Measurements from ENCODE around the gene C11orf65. TPM values are rescaled to one million over a fixed set of nuclear protein-coding genes. Genes with fewer than 3 reads are reported as not detected.

Gene C11orf65
- total RNA-seq, 1 experiment from 2014 or later, result 2.3 TPM

DNA sequence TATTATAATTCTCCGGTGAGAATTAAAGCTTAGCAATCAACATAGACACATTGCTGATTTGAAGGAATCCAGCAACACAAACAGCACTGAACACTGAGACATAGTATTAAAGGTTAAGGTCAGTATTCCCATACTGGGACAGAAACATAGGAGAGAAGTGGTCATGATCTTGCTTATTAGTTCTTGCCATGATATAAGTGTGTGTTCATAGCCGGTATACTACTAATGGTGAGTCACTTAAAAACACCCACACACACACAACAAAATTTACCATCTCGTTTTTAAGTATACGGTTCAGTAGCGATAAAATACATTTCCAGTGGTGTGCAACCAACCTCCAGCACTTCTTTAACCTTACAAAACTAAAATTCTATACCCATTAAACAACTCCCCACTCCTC, 96.3 kb downstream of the C11orf65 start:
- Histone ChIP-seq H3K9ac (ENCODE audit: low read length) (no peak overlapping the region), H3K4me1 (ENCODE audit: low read length) (no peaks in the 10 kb centered on the region), H3K27ac (ENCODE audit: low read length) (no peak overlapping the region), H3K4me2 (ENCODE audit: low read depth, low read length, poor library complexity, severe bottlenecking) (no peak overlapping the region), H2AFZ (ENCODE audit: low read length) (no peak overlapping the region), H4K20me1 (ENCODE audit: insufficient read depth, low read depth, low read length) (no peaks in the 10 kb centered on the region), H3K4me3 (ENCODE audit: low read length) (no peak overlapping the region), H3K9me3 (ENCODE audit: low read length) (no peaks in the 10 kb centered on the region), H3K27me3 (ENCODE audit: low read length) (no peaks in the 10 kb centered on the region), H3K79me2 (ENCODE audit: low read length) (no peaks in the 10 kb centered on the region), H3K9me2 (replicated peaks; ENCODE audit: insufficient read depth, low read length) (no peaks in the 10 kb centered on the region), H3K36me3 (ENCODE audit: insufficient read depth, low read length) (peaks cover 53% of the 10 kb centered on the region)
- no peak for DNase-seq

DNA sequence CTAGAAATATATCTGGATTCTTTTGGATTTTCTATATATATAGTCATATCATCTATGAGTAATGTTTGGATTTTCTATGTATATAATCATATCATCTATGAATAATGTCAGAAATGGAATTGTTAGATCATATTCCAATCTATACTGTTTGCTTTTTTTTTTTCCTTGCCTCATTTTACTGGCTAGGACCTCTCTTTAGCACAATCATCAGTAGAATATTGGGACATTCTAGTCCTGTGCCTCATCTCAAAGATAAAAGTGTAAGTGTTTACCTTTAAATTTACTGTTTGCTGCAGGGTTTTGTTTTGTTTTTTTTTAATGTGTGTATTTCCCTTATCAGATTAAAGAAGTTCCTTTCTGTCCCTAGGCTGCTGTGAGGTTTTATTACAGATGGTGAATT, 97.0 kb downstream of the C11orf65 start:
- no peak overlapping the region for H3K27ac ChIP-seq (ENCODE audit: low read length)
- no peak overlapping the region for H3K4me2 ChIP-seq (ENCODE audit: low read depth, low read length, poor library complexity, severe bottlenecking)
- no peak overlapping the region for H2AFZ ChIP-seq (ENCODE audit: low read length)
- no peaks in the 10 kb centered on the region for H3K9me2 ChIP-seq (replicated peaks; ENCODE audit: insufficient read depth, low read length)
- H3K4me1 ChIP-seq (ENCODE audit: low read length), result no peaks in the 10 kb centered on the region
- no peak overlapping the region for H3K9ac ChIP-seq (ENCODE audit: low read length)
- peaks cover 56% of the 10 kb centered on the region for H3K36me3 ChIP-seq (ENCODE audit: insufficient read depth, low read length)
- H3K79me2 ChIP-seq (ENCODE audit: low read length), result no peaks in the 10 kb centered on the region
- H4K20me1 ChIP-seq (ENCODE audit: insufficient read depth, low read depth, low read length), result no peaks in the 10 kb centered on the region
- no peak for DNase-seq
- H3K27me3 ChIP-seq (ENCODE audit: low read length), result no peaks in the 10 kb centered on the region
- no peaks in the 10 kb centered on the region for H3K9me3 ChIP-seq (ENCODE audit: low read length)
- no peak overlapping the region for H3K4me3 ChIP-seq (ENCODE audit: low read length)

DNA sequence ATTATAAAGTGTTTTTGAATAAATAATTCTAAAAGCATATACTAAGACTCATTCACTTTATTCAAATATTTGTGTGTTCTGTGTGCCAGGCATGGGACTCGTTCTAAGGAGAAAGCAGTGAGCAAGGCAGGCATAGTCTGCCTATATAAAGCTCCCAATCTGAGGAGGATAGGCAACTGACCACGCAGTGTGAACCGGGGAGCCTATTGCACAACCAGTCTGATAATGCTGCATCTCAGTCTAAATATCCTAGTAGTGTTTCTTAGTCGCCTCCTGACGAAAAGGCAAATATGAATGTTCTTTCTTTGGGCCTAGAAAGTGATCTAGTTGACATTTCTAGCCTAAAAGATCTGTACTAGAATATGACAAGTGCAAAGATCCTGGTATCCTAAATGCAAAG, 98.3 kb downstream of the C11orf65 start:
- no peak overlapping the region for H3K4me2 ChIP-seq (ENCODE audit: low read depth, low read length, poor library complexity, severe bottlenecking)
- H2AFZ ChIP-seq (ENCODE audit: low read length), result no peak overlapping the region
- H3K4me3 ChIP-seq (ENCODE audit: low read length), result no peak overlapping the region
- H3K79me2 ChIP-seq (ENCODE audit: low read length), result no peaks in the 10 kb centered on the region
- DNase-seq, result no peak
- no peaks in the 10 kb centered on the region for H3K27me3 ChIP-seq (ENCODE audit: low read length)
- no peaks in the 10 kb centered on the region for H3K9me2 ChIP-seq (replicated peaks; ENCODE audit: insufficient read depth, low read length)
- H3K4me1 ChIP-seq (ENCODE audit: low read length), result no peaks in the 10 kb centered on the region
- no peak overlapping the region for H3K27ac ChIP-seq (ENCODE audit: low read length)
- H3K36me3 ChIP-seq (ENCODE audit: insufficient read depth, low read length), result peaks cover 66% of the 10 kb centered on the region
- no peaks in the 10 kb centered on the region for H3K9me3 ChIP-seq (ENCODE audit: low read length)
- no peak overlapping the region for H3K9ac ChIP-seq (ENCODE audit: low read length)
- no peaks in the 10 kb centered on the region for H4K20me1 ChIP-seq (ENCODE audit: insufficient read depth, low read depth, low read length)

DNA sequence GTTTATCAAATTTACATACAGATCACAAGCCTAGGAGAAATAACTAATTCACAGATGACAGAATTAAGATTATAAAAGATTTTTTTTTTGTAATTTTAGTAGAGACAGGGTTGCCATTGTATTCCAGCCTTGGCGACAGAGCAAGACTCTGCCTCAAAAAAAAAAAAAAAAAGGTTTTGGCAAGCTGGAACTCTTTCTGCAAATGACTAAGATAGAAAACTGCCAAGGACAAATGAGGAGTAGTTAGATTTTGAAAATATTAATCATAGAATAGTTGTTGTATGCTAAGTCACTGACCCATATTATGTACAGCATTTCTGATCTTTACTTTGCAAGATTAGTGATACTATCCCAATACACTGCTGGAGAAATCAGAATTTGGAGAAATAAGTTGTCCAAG, 99.2 kb downstream of the C11orf65 start:
- H2AFZ ChIP-seq (ENCODE audit: low read length), result no peak overlapping the region
- no peak overlapping the region for H3K27ac ChIP-seq (ENCODE audit: low read length)

DNA sequence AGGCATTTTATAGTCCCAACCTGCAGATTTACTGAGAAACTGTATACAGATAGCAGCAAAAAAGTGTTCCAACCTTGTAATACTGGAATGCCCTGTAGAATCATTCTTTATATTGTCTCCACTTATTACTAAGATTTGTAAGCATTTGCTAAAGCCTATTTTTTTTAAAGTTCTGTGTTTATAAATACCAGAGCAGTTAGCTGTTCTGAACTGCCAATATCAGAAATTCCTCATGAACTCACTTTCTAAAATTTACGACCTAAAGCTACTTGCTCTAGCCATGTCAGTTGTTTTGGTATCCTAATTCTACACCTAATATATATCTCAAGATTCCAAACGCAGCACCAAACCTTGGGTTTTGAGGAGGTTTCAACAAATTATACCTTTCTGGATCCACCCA, 103.2 kb downstream of the C11orf65 start:
- H3K27ac ChIP-seq (ENCODE audit: low read length), result no peak overlapping the region
- H3K27me3 ChIP-seq (ENCODE audit: low read length), result no peaks in the 10 kb centered on the region
- no peak overlapping the region for H3K9ac ChIP-seq (ENCODE audit: low read length)
- no peaks in the 10 kb centered on the region for H4K20me1 ChIP-seq (ENCODE audit: insufficient read depth, low read depth, low read length)
- H3K9me3 ChIP-seq (ENCODE audit: low read length), result no peaks in the 10 kb centered on the region
- no peak overlapping the region for H2AFZ ChIP-seq (ENCODE audit: low read length)
- H3K36me3 ChIP-seq (ENCODE audit: insufficient read depth, low read length), result peaks cover 43% of the 10 kb centered on the region; the same call in 1 of the 2 replicates
- no peak overlapping the region for H3K4me3 ChIP-seq (ENCODE audit: low read length)
- no peaks in the 10 kb centered on the region for H3K79me2 ChIP-seq (ENCODE audit: low read length)
- no peak for DNase-seq
- no peaks in the 10 kb centered on the region for H3K4me1 ChIP-seq (ENCODE audit: low read length)
- H3K9me2 ChIP-seq (replicated peaks; ENCODE audit: insufficient read depth, low read length), result no peaks in the 10 kb centered on the region
- no peak overlapping the region for H3K4me2 ChIP-seq (ENCODE audit: low read depth, low read length, poor library complexity, severe bottlenecking)

More for the DNA sequence above, 99.2 kb downstream of the C11orf65 start:
- Histone ChIP-seq H3K9me3 (ENCODE audit: low read length) (no peaks in the 10 kb centered on the region), H3K4me1 (ENCODE audit: low read length) (no peaks in the 10 kb centered on the region), H3K4me2 (ENCODE audit: low read depth, low read length, poor library complexity, severe bottlenecking) (no peak overlapping the region), H3K36me3 (ENCODE audit: insufficient read depth, low read length) (peaks cover 69% of the 10 kb centered on the region), H4K20me1 (ENCODE audit: insufficient read depth, low read depth, low read length) (no peaks in the 10 kb centered on the region), H3K9ac (ENCODE audit: low read length) (no peak overlapping the region), H3K27me3 (ENCODE audit: low read length) (no peaks in the 10 kb centered on the region), H3K9me2 (replicated peaks; ENCODE audit: insufficient read depth, low read length) (no peaks in the 10 kb centered on the region), H3K4me3 (ENCODE audit: low read length) (no peak overlapping the region), H3K79me2 (ENCODE audit: low read length) (no peaks in the 10 kb centered on the region)
- no peak for DNase-seq

DNA sequence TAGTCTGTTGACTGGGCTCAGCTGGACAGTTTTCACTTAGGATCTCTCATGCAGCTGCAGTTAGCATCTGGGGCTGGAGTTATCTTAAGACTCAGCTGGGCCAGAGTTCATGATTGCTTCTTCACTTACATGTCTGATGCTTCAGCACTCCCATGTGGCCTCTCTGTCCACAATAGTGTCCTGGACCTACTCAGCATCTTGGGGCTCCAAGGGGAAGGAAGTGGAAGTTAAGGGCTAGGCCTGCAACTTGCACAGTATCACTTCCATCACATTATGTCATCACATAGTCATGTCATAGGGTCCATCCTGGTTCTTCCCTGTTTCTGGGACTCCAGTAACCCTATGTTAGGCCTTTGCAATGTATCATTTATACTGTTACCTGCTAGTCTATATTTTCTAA, 115.9 kb downstream of the C11orf65 start:
- DNase-seq, result no peak
- H3K9ac ChIP-seq (ENCODE audit: low read length), result no peak overlapping the region
- no peaks in the 10 kb centered on the region for H4K20me1 ChIP-seq (ENCODE audit: insufficient read depth, low read depth, low read length)
- no peaks in the 10 kb centered on the region for H3K9me2 ChIP-seq (replicated peaks; ENCODE audit: insufficient read depth, low read length)
- no peaks in the 10 kb centered on the region for H3K9me3 ChIP-seq (ENCODE audit: low read length)
- no peak overlapping the region for H3K27ac ChIP-seq (ENCODE audit: low read length)
- peaks cover 91% of the 10 kb centered on the region for H3K36me3 ChIP-seq (ENCODE audit: insufficient read depth, low read length)
- no peaks in the 10 kb centered on the region for H3K27me3 ChIP-seq (ENCODE audit: low read length)
- no peaks in the 10 kb centered on the region for H3K4me1 ChIP-seq (ENCODE audit: low read length)
- H3K79me2 ChIP-seq (ENCODE audit: low read length), result peaks cover 5% of the 10 kb centered on the region; the same call in 1 of the 2 replicates
- H2AFZ ChIP-seq (ENCODE audit: low read length), result no peak overlapping the region
- no peak overlapping the region for H3K4me2 ChIP-seq (ENCODE audit: low read depth, low read length, poor library complexity, severe bottlenecking)
- H3K4me3 ChIP-seq (ENCODE audit: low read length), result no peak overlapping the region

DNA sequence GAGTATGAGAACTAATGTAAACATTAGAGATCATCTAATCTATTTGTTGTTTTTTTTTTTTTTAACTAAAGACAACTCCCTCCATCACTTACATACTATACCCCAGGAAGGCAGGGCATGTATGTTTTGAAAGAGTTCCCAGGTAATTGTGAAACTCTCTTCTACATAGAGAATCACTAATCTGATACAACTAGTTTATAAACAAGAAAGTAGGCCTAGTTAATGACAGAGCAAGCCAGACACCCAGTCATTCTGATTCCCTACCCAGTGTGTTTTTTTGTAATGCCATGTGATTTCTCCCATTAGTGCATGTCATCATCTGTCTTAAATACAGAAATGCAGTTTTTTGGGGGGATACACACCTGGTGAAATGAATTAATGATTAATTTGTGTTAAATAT, 120.9 kb downstream of the C11orf65 start:
- Histone ChIP-seq H3K4me1 (ENCODE audit: low read length) (no peaks in the 10 kb centered on the region), H3K36me3 (ENCODE audit: insufficient read depth, low read length) (peaks cover 82% of the 10 kb centered on the region), H3K79me2 (ENCODE audit: low read length) (peaks cover 3% of the 10 kb centered on the region; the same call in 1 of the 2 replicates), H3K9me3 (ENCODE audit: low read length) (no peaks in the 10 kb centered on the region), H3K4me3 (ENCODE audit: low read length) (no peak overlapping the region), H3K9ac (ENCODE audit: low read length) (no peak overlapping the region), H3K4me2 (ENCODE audit: low read depth, low read length, poor library complexity, severe bottlenecking) (no peak overlapping the region), H3K27me3 (ENCODE audit: low read length) (no peaks in the 10 kb centered on the region), H3K27ac (ENCODE audit: low read length) (no peak overlapping the region), H3K9me2 (replicated peaks; ENCODE audit: insufficient read depth, low read length) (no peaks in the 10 kb centered on the region), H2AFZ (ENCODE audit: low read length) (no peak overlapping the region), H4K20me1 (ENCODE audit: insufficient read depth, low read depth, low read length) (no peaks in the 10 kb centered on the region)
- DNase-seq, result no peak

DNA sequence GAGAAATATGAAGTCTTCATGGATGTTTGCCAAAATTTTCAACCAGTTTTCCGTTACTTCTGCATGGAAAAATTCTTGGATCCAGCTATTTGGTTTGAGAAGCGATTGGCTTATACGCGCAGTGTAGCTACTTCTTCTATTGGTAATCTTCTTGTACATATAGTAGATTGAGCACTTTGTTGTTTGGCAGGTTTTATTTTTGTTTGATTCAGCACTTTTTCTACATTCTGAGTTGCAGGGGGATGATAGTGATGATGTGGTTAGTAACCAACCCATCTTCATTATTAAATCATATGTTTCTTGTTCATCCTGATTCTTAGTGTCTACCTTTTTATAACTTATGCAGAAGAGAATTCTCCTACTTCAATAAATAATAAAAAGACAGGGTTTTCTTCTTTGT, 121.6 kb downstream of the C11orf65 start:
- no peaks in the 10 kb centered on the region for H3K9me2 ChIP-seq (replicated peaks; ENCODE audit: insufficient read depth, low read length)
- no peak overlapping the region for H3K27ac ChIP-seq (ENCODE audit: low read length)
- no peak overlapping the region for H3K9ac ChIP-seq (ENCODE audit: low read length)
- H3K79me2 ChIP-seq (ENCODE audit: low read length), result peaks cover 3% of the 10 kb centered on the region; the same call in 1 of the 2 replicates
- H2AFZ ChIP-seq (ENCODE audit: low read length), result no peak overlapping the region
- no peak overlapping the region for H3K4me3 ChIP-seq (ENCODE audit: low read length)
- no peak for DNase-seq
- no peak overlapping the region for H3K4me2 ChIP-seq (ENCODE audit: low read depth, low read length, poor library complexity, severe bottlenecking)
- peaks cover 75% of the 10 kb centered on the region for H3K36me3 ChIP-seq (ENCODE audit: insufficient read depth, low read length)
- no peaks in the 10 kb centered on the region for H3K27me3 ChIP-seq (ENCODE audit: low read length)
- H4K20me1 ChIP-seq (ENCODE audit: insufficient read depth, low read depth, low read length), result no peaks in the 10 kb centered on the region
- H3K9me3 ChIP-seq (ENCODE audit: low read length), result no peaks in the 10 kb centered on the region
- no peaks in the 10 kb centered on the region for H3K4me1 ChIP-seq (ENCODE audit: low read length)

DNA sequence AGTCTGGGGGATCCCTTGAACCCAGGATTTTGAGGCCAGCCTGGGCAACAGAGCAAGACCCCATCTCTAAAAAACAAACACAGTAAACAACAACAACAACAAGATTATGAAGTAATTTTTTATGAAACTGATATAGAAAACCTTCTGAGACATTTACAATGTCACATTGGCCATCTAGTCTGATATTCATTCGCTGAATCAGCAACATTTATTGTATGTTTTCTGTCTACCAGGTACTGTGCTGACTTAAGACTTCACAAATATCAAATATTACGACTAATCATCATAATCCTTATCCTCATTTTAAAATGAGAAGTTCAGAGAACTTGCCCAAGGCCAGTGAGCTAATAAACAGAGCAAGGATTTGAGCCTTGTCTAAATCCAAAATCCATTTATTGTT, 123.6 kb downstream of the C11orf65 start:
- H3K4me3 ChIP-seq (ENCODE audit: low read length), result no peak overlapping the region
- H3K9ac ChIP-seq (ENCODE audit: low read length), result no peak overlapping the region
- no peaks in the 10 kb centered on the region for H3K9me2 ChIP-seq (replicated peaks; ENCODE audit: insufficient read depth, low read length)
- no peaks in the 10 kb centered on the region for H3K9me3 ChIP-seq (ENCODE audit: low read length)
- DNase-seq, result no peak
- H3K27me3 ChIP-seq (ENCODE audit: low read length), result no peaks in the 10 kb centered on the region
- no peaks in the 10 kb centered on the region for H4K20me1 ChIP-seq (ENCODE audit: insufficient read depth, low read depth, low read length)
- H3K36me3 ChIP-seq (ENCODE audit: insufficient read depth, low read length), result peaks cover 73% of the 10 kb centered on the region
- H3K4me1 ChIP-seq (ENCODE audit: low read length), result no peaks in the 10 kb centered on the region
- no peak overlapping the region for H3K4me2 ChIP-seq (ENCODE audit: low read depth, low read length, poor library complexity, severe bottlenecking)
- no peak overlapping the region for H2AFZ ChIP-seq (ENCODE audit: low read length)
- no peak overlapping the region for H3K27ac ChIP-seq (ENCODE audit: low read length)
- no peaks in the 10 kb centered on the region for H3K79me2 ChIP-seq (ENCODE audit: low read length)
